NCI-H128 (cell line): ENCODE results near the gene STX5.
A peak's percentile ranks its signal among the peaks of the same experiment; 100 is the strongest.
"Not testable (repeated sequence)": the region's sequence is repeated elsewhere in the genome, so short reads cannot be mapped to it uniquely, and the experiment has no call there.

Experiments used
- DNase-seq: peaks from one replicate; lab custom pipeline; 2025; ENCODE audit not compliant: unreplicated experiment; lab: John Stamatoyannopoulos, UW

STX5 gene

GRCh38 chr11:62854825-62855570, 23.1 kb upstream of the STX5 start:
- no peak for DNase-seq

- no peak for DNase-seq
Observed at GRCh38 chr11:62854013-62854824, 22.4 kb upstream of the STX5 start.

GRCh38 chr11:62853279-62853965, 21.6 kb upstream of the STX5 start:
- no peak for DNase-seq

- DNase-seq, result no peak
Observed at GRCh38 chr11:62852523-62853188, 20.8 kb upstream of the STX5 start.

GRCh38 chr11:62851807-62852522, 20.1 kb upstream of the STX5 start:
- DNase-seq, result no peak

GRCh38 chr11:62850911-62851806, 19.3 kb upstream of the STX5 start:
- no peak for DNase-seq

GRCh38 chr11:62847767-62848314, 16.0 kb upstream of the STX5 start:
- no peak for DNase-seq

- DNase-seq, result no peak
Observed at GRCh38 chr11:62846177-62846576, 14.3 kb upstream of the STX5 start.

- no peak for DNase-seq
Observed at GRCh38 chr11:62844154-62844553, 12.3 kb upstream of the STX5 start.

- DNase-seq, result no peak
Observed at GRCh38 chr11:62843466-62843865, 11.6 kb upstream of the STX5 start.

GRCh38 chr11:62842891-62843290, 11.0 kb upstream of the STX5 start:
- DNase-seq, result not testable (repeated sequence)

- no peak for DNase-seq
Observed at GRCh38 chr11:62842171-62842741, 10.4 kb upstream of the STX5 start.

GRCh38 chr11:62841361-62842170, 9.7 kb upstream of the STX5 start:
- peak; percentile 87 for DNase-seq

- peak; percentile 52 for DNase-seq
Observed at GRCh38 chr11:62840721-62841360, 9.0 kb upstream of the STX5 start.

GRCh38 chr11:62839050-62839945, 7.4 kb upstream of the STX5 start, which contains the start of gene WDR74:
TSS of gene WDR74 (minus strand) at chr11:62839590. CDS start at chr11:62839570, 20 bp downstream.
- DNase-seq, result peak; percentile 83

- DNase-seq, result no peak
Observed at GRCh38 chr11:62835336-62835735, 3.5 kb upstream of the STX5 start.
